ENCODE measurements around the gene OGFOD3. TPM values are rescaled to one million over a fixed set of nuclear protein-coding genes. Genes with fewer than 3 reads are reported as not detected.

Gene OGFOD3
- total RNA-seq, 1 donor from 2014 or later = 27.1 TPM

DNA sequence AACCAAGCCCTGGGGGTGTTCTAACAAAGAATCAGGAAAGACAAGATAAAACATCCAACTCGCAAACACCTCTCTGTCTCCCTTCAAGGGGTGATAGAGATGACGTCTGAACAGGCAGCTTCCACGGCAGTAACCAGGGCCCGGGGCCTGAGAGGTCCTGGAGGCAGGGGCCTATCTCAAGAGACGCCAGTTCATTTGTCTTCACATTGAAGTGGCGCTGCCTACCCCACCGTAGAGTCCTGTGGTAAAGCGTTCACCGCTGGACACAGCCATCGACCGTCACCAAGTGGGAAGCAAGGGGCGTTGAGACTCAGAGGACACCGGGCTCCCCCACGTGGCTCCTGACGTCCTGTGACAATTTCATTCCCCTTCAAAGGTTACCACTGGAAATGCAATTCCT, 25.4 kb downstream of the OGFOD3 start:
- Histone ChIP-seq H3K36me3 (peaks cover 29% of the 10 kb centered on the region), H3K27me3 (ENCODE audit: low read depth) (no peaks in the 10 kb centered on the region), H3K27ac (no peak overlapping the region), H3K4me1 (no peaks in the 10 kb centered on the region), H3K4me3 (no peak overlapping the region), H3K9me3 (no peaks in the 10 kb centered on the region)
- intact Hi-C loops (cut with DNase I) = no loop called here
- DNase-seq (no peak), ATAC-seq (no peak)
- TF ChIP-seq, protein P1, sequence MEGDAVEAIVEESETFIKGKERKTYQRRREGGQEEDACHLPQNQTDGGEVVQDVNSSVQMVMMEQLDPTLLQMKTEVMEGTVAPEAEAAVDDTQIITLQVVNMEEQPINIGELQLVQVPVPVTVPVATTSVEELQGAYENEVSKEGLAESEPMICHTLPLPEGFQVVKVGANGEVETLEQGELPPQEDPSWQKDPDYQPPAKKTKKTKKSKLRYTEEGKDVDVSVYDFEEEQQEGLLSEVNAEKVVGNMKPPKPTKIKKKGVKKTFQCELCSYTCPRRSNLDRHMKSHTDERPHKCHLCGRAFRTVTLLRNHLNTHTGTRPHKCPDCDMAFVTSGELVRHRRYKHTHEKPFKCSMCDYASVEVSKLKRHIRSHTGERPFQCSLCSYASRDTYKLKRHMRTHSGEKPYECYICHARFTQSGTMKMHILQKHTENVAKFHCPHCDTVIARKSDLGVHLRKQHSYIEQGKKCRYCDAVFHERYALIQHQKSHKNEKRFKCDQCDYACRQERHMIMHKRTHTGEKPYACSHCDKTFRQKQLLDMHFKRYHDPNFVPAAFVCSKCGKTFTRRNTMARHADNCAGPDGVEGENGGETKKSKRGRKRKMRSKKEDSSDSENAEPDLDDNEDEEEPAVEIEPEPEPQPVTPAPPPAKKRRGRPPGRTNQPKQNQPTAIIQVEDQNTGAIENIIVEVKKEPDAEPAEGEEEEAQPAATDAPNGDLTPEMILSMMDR (IDR thresholded peaks at IDR 0.05) = no peak

DNA sequence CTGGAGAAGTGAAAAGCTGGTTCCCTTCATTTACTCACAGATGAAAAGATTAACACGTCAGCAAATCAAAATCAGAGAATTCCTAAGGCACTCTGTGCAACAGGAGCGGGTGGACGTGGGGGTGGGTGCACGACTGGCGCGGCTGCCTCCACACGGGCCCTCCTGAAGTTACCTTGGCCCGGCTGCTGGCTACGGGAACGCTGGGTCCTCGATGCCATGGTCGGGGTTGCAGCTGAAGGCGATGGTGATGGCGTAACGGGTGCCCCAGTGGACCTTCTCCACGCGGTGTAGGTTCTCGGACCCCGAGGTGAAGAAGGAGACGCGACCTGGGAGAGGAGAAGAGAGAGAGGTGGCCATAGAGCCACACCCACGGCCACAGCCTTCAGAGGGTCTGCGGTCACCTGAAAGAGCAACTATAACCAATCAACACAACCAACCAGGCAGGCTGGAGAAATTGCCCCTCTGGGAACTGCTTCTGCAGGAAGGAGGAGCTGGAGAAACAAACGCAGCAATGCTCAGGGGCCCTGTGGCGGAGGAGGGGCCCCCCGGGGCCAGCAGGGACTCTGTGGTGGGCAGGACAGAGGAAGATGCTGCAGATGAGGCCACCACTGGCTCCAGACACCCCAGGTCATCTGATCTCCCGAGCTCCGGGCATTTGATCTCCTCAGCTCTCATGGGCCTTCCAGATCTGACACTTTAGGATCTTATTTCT, 26.0 kb downstream of the OGFOD3 start:
- intact Hi-C loops (cut with DNase I) = no loop called here
- peaks cover 29% of the 10 kb centered on the region for H3K36me3 ChIP-seq
- H3K27me3 ChIP-seq (ENCODE audit: low read depth) = no peaks in the 10 kb centered on the region
- no peak overlapping the region for H3K4me3 ChIP-seq
- no peaks in the 10 kb centered on the region for H3K4me1 ChIP-seq
- ATAC-seq (no peak), DNase-seq (no peak)
- TF ChIP-seq, protein P1 (IDR thresholded peaks at IDR 0.05) = no peak
- no peak overlapping the region for H3K27ac ChIP-seq
- H3K9me3 ChIP-seq = no peaks in the 10 kb centered on the region

DNA sequence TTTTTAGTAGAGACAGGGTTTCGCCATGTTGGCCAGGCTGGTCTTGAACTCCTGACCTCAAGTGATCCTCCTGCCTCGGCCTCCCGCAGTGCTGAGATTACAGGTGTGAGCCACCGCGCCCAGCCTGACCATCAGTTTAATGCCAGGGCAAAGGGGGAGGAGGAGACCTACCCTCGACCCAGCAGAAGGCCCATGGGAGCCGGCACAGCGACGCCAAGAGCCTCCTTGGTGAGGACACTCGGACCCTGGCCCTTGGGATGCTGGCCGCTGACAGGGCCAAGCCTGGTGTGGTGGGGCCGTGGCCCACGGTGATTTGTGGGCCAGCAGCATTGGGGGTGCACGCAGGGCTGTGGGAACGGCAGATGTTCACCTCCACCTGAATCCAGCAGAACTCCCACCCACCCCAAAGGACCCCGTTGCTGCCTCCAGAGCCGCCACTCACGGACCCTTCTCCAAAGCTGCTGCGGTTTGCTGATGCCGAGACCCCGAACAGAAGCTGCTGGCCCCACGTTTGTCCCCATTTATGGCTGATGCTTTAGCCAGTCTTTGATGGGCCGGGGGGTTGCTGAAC, 26.8 kb downstream of the OGFOD3 start:
- H3K4me1 ChIP-seq = no peaks in the 10 kb centered on the region
- ATAC-seq = no peak
- DNase-seq = no peak
- H3K36me3 ChIP-seq = peaks cover 29% of the 10 kb centered on the region
- H3K9me3 ChIP-seq = no peaks in the 10 kb centered on the region
- peaks cover 7% of the 10 kb centered on the region for H3K27me3 ChIP-seq (ENCODE audit: low read depth)
- no peak overlapping the region for H3K4me3 ChIP-seq
- intact Hi-C loops (cut with DNase I) = no loop called here
- TF ChIP-seq, protein P1 (IDR thresholded peaks at IDR 0.05) = no peak
- H3K27ac ChIP-seq = no peak overlapping the region

DNA sequence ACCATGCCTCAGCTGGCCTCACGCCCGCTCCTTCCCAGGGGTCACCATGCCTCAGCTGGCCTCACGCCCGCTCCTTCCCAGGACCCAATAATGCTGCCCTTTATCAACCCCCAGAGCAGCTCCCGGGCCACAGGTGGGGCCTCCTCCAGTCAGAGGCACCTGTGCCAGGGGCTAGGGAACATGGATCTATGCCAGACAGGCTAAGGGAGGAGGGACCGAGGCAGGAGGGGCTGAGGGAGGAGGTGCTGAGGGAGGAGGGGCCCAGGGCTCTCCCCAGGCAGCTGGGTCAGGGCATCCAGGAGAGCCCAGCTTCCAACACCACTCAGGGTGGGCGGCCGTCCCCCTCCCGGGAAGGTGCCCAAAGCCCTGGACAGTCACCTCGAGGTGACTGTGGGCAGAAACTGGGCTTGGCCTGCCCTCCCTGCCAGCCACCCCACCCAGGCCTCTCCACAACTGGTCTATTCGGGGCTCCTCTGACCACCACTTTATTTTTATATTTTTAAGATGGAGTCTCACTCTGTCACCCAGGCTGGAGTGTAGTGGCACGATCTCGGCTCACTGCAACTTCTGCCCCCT, 27.4 kb downstream of the OGFOD3 start:
- peaks cover 11% of the 10 kb centered on the region for H3K27me3 ChIP-seq (ENCODE audit: low read depth)
- intact Hi-C loops (cut with DNase I) = no loop called here
- ATAC-seq (no peak), DNase-seq (no peak)
- TF ChIP-seq, protein P1 (IDR thresholded peaks at IDR 0.05) = no peak
- no peak overlapping the region for H3K4me3 ChIP-seq
- H3K4me1 ChIP-seq = no peaks in the 10 kb centered on the region
- H3K27ac ChIP-seq = no peak overlapping the region
- H3K9me3 ChIP-seq = no peaks in the 10 kb centered on the region
- H3K36me3 ChIP-seq = peaks cover 29% of the 10 kb centered on the region

DNA sequence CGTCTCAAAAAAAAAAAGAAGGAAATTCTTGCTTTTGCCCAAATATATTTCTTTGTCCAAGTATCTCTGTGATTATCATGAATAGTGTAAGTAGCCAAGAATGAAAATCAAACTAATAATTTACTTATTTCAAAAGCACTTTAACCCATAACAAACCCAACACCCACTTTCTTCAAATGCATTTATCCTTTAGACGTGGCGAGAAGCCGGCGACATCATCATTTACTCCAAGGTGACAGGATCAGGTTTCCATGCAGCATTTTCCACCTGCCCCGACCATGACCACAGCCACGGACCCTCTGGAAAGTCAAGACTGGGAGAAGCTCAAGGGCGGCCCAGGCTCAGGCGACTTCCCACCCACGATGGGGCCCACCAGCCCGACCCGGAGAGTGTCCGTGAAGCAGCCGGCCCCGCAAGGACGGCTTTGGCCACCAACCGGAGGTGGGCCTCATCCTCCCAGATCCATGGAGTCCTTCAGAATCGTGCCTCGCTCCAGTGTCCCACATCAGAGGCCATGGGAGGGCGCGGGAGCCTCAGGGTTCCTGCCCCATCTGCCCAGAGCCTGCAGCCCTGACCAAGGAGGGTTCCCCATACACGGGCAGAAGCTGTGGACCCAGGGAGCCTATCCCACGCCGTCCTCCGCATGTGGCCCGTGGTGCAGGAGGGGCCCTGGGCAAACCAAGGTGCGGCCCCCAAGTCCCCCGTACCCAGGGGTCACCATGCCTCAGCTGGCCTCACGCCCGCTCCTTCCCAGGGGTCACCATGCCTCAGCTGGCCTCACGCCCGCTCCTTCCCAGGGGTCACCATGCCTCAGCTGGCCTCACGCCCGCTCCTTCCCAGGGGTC, 28.1 kb downstream of the OGFOD3 start:
- TF ChIP-seq, protein P1 (IDR thresholded peaks at IDR 0.05) = no peak
- intact Hi-C loops (cut with DNase I) = no loop called here
- DNase-seq (no peak), ATAC-seq (no peak)
- Histone ChIP-seq H3K36me3 (peaks cover 29% of the 10 kb centered on the region), H3K4me1 (peaks cover 4% of the 10 kb centered on the region), H3K4me3 (no peak overlapping the region), H3K27ac (no peak overlapping the region), H3K27me3 (ENCODE audit: low read depth) (peaks cover 18% of the 10 kb centered on the region), H3K9me3 (no peaks in the 10 kb centered on the region)

All from lower lobe of right lung (tissue), 2 donors.